Upper lobe of left lung (tissue), 4 donors: ENCODE measurements around the gene CT55.

Experiments
- EP300 ChIP-seq, 4 donors: sonication (generic); formaldehyde crosslinking; IDR thresholded peaks; one replicate each; pipeline ENCODE4 v1.5.1; 2017; ENCODE audit warnings: antibody characterized with exemption in 4 of 4, control low read depth in 2 of 4
- POLR2A ChIP-seq, 4 donors: fragments of 450-650 bp; IDR thresholded peaks; one replicate each; pipeline ENCODE4 v1.5.1; 2016 to 2017; ENCODE audit warnings: antibody characterized with exemption in 4 of 4, mild to moderate bottlenecking in 2 of 4
- TF ChIP-seq, protein P1 (sequence below), 6 experiments: fragments of 450-650 bp in 4 of 6; fragments of 200-600 bp in 2 of 6; sonication (generic) in 2 of 6; IDR thresholded peaks; one replicate each; pipeline ENCODE4 v1.5.1; 2016 to 2019; ENCODE audit warnings: antibody characterized with exemption in 6 of 6

DNA sequence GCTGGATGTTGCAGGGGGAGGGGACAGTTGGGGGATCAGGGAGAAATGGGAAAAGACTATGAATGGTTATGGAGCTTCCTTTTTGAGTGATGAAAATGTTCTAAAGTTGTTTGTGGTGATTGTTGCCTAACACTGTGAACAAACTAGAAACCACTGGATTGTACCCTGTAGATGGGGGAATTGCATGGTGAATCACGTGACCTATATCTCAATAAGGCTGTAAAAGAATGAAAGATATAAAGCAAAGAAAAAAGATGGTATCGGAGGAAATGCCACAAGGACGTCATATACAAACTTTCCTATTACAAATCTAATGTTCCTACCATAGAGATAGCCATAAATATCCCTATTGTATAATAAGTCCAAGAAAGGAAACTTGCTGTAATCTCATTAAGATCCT, 20.6 kb upstream of the CT55 start:
- TF ChIP-seq POLR2A (IDR thresholded peaks at IDR 0.05), result no peak
- TF ChIP-seq EP300 (IDR thresholded peaks at IDR 0.05), result no peak
- TF ChIP-seq, protein P1, sequence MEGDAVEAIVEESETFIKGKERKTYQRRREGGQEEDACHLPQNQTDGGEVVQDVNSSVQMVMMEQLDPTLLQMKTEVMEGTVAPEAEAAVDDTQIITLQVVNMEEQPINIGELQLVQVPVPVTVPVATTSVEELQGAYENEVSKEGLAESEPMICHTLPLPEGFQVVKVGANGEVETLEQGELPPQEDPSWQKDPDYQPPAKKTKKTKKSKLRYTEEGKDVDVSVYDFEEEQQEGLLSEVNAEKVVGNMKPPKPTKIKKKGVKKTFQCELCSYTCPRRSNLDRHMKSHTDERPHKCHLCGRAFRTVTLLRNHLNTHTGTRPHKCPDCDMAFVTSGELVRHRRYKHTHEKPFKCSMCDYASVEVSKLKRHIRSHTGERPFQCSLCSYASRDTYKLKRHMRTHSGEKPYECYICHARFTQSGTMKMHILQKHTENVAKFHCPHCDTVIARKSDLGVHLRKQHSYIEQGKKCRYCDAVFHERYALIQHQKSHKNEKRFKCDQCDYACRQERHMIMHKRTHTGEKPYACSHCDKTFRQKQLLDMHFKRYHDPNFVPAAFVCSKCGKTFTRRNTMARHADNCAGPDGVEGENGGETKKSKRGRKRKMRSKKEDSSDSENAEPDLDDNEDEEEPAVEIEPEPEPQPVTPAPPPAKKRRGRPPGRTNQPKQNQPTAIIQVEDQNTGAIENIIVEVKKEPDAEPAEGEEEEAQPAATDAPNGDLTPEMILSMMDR (IDR thresholded peaks at IDR 0.05), result no peak
